Medulla oblongata (tissue), 1 donor: ENCODE data around the gene GP5.

Source experiments
- DNase-seq: peaks from one replicate; pipeline ENCODE4 v3.0.0-alpha.2; 2015; ENCODE audit errors: extremely low spot score

Gene GP5

DNA sequence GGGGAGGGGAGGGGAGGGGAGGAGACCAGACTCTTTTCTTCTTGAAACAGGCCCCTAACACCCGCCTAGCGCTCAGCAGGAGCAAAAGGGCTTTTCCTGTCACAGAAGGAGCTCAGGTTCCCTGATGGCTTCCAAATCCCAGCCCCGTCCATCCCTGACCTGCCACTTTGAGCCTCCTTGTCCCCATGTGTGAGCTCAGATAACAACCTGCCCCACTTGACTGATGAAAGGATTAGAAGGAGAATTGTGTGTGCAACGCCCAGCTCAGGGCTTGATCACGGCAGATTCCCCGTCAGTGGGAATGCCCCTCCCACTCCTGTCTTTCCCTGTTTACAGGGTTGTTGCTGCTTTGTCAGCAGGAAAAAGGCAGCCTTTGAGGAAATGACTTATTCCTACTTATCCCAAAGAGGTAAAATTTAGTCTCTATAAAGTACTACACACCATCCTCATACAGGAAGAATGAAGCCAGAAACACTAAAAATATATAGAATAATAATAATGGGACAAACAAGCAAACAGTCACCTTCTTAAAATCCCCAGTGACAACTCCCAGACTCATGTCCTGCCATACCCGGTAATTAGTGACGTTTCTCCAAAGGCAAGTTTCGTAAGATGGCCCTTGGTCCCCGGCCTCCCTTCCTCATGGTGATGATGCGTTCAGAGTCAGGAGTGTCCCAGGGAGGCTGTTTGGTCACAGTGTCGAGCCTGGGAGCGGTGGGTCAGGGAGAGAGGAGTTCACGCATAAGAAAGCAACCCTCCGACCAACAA is 23.4 kb downstream of the GP5 start:
- no peak for DNase-seq

DNA sequence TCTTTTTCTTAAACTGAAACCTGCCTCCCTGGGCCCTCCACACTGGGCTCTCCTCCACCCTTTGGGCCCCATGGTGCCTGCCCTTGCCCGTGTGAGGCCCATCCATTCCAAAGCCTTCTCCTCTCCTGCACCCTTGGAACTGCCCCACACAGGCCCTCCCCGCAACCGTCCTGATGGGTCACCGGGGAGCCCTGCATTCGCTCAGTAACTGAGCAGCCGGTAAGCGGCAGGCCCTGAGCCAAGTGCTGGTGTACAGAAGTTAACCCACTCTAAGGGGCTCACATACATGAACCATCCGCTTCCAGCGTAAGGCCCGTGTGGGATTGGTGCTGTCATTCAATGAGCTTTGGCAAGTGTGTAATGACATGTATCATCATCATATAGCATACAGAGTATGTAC is 24.1 kb downstream of the GP5 start:
- DNase-seq = no peak

DNA sequence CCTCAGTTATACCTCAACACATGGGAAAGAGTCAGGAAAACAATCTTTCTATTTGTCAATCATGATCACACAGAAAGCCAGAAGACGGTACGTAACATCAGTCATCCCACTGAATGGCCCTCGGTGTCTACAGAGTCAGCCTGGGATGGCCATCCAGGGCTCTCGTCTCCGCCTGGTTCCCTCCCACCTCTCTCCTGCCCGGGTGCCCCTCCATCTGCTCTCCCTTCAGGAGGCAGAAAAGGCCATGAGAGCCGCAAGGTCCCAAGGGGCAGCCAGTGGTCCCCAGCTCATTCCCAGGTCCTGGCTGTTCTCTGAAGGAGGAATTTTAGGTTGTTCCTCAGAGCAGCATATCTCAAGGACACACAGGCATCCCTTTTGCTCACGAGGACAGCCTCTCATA is 25.2 kb downstream of the GP5 start:
- no peak for DNase-seq

DNA sequence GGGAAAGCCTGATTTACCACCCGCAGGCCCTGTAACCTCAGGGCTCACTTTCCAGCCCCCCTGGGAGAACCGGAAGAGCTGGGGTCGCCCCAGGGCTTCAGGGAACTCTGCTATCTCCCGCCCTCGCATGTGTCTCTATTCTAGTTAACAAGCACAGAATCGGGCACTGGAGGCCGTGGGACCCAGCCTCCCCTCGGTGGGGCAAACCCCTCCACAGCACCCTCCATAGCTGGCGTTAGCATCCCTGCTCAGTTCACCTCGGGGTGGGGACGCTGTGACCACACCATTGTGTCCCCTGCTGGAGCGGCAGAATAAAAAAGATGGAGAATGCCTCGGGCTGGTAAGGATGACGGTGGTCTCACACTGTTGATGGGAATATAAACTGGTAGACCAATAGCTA is 26.0 kb downstream of the GP5 start:
- no peak for DNase-seq

DNA sequence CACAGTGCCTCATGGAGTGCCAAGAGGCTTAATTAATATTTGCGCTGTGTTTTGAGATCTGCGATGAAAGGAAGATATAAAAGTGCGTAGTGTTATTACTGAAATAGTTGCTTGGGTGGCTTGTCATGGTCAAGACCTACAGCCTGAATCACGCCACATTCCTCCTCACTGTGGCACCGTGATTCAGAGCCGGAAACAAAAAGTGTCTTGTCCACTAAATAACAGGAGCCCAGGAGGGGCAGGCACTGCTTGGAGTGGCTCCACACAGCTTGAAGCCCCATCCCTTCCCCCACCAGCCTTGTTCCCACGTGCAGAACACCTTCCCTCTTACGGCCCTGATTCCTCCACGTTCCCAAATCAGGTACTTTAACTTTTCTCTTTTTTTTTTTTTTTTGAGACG is 28.3 kb downstream of the GP5 start:
- no peak for DNase-seq

DNA sequence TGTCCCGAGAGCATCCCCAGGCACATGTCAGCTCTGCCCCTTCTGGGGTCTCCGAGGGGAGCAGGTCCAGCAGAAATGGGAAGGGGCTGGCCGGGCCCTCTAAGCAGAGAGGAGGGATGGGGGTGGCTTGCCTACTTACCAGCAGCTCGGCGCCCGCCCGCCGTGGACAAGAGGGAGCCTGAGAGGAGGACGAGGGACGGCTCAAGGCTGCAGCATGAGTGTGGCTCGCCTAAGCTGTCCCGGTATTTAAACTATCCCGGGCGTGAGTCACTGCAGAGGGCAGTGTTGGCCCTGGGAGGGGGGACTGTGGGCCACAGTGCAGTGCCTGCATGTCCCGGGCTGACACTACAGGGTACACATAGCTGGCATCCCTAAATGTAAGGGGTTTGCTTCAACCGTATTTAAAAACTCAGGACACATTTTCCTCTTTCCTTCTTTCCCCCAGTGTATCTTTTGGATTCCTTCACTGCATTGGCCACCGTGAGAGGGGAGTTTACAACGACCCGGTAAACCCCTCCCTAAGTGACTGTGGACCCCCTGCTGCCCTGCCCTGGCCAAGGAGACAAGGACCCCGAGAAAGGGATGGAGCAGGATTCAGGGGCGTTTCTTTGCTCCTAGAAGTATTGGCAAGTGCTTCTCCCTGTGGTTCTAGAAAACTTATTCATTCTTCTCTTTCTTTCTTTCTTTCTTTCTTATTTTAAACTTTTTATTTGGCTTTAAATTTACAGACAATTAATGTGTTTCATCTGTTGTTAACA is 29.4 kb downstream of the GP5 start, which contains the start of gene LRRC15:
TSS of gene LRRC15 (minus strand) at position 222 of the 758 bp plus-strand sequence. CDS start 8,700 bp downstream, outside the sequence.
- DNase-seq = no peak

DNA sequence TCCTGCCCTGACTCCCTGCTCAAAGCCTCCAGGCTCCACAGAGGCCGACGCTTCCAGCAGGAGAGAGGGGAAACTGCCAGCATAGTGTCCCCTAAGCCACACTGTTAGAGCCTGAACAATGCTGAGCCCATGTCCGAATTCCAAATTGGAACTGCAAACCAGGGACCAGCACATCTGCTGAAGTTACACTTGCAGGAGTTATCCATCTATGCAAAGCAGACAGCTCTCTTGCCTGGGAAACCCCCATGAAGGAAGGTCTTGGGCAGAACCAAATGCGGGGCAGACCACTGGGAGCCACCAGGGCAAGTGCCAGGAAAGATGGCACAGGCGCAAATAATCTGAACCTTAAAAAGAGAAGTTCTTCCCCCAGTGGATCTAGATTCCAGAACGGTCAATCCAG is 30.1 kb downstream of the GP5 start:
- DNase-seq = no peak

DNA sequence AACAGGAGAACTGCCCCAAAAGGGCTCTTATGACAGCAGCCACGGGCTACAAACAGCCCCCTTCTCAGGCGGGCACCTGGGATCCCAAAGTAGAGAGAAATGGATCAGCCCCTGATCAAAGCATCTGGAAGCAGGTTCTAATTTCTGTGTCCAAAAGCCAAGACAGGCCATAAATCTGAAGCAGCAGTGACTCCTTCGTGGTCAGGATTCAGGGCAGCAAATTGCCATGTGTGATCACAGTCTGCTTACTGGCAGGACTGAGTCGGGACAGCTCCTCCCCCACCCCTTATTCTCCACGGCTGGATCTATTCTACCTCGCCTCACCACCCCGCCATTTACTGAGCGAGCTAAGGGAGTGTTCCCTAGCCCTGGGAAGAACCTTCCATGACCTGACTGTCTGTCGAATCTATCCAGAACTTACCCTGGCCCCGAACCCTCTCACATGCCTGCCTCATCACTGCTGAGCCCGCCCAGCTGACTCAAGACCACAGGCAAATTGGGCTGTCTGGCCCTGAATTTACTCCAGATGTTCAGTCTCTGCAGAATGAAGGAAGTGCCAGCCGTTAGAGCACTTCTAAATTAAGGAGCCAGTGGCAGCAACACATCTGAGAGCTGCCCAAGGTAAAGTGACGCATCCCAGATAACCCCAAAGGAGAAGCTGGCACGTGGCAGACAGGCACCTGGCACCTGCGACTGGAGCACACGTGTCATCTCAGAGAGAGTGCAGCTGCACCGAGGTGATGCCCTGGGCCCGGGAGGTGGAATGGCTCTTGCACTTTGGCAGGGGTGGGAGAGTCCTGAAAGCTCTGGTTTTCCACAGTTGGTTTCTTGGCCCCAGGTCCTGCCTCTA is 30.8 kb downstream of the GP5 start:
- DNase-seq = no peak

DNA sequence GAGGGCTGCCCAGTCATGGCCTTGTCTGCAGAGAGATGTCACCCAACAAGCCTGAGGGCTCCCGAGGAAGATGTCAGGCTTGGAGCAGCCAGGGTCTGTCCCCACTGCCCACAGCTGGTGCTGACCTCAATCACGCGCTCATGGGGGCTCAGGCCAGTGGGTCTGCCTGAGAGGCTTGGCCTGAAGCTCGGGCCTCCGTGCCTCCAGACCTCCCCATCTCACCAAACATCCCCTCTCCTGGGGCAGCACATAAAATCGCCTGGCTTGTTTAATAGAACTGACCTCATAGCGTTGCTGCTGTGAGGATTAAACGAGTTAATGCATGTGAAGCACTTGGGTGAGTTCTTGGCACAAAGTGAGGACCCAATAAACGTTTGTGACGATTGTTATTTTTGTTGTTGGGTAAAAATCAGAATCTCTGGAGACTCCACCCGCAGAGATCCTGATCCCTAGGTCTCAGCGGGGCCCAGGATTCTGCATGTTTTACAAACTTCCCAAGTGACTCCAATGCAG is 33.0 kb downstream of the GP5 start:
- no peak for DNase-seq

DNA sequence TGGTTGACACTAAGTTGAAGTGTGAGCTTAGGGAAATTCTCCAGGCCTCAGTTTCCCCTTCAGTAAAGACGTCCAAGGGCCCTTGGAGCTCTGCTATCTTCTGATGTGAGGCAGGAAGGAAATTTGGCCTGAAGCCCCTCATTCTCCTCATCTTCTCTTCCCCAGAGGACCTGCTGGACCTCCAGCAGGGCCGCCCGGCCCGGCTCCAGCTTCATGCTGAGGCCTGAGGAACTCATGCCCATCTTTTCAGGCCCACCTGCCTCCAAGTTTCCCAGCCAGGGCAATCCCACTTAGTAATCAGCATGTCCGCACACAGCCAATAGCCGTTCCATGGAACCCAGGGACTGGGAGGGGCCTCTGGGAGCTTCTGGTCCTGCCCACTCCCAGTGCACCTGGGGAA is 33.5 kb downstream of the GP5 start:
- DNase-seq = no peak

DNA sequence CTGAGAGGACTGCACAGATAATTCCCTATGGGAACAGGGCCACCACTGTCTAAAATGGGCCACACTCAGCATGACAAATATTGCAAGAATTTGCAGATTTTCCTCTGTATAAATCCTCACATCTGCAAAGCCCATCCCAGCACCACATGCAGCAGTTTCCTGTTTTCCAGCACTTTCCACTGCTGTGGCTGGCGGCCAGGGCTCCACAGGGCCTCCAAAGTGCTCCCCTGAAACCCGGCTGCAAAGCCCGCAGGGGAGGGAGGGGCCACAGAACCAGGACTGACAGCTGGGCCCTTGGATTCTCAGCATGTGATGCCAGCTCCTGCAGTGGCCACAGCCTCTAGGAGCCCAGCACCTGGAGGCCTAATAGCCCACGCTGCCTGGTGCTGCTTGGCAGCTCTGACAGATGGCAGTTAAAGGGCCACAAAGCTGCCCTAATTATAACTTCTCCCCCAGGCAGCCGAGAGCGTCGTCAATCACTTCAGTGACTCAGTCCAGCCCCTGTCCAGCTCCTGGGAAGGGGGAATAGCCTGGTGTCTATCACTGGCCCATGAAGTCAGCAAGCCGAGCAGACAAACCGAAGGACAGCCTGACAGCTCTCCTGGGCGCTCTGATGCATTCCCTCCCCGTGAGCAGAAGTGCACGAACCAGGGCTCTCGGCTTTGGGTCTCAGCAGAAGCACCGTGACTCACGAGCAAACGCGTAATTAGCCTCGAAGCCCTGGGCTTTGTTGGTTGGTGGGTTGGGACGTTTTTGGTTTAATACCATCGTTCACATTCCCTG is 34.2 kb downstream of the GP5 start:
- DNase-seq = peak; percentile 14

DNA sequence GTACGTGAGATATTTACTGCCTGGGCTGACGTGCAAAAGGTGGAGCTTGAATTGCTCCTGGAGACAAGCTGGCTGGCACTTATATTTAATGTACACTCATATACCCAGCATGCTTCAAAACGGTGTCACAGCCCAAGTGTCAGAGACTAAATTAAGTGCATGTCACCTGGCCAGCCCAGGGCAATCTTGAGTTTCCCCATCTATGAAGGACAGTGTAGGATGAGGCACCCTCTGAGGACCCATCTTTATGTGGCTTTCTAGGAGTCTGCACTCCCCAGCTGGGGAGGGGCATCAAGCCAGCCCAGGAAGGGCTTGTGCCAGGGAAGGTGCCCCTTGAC is 34.8 kb downstream of the GP5 start:
- DNase-seq = no peak

DNA sequence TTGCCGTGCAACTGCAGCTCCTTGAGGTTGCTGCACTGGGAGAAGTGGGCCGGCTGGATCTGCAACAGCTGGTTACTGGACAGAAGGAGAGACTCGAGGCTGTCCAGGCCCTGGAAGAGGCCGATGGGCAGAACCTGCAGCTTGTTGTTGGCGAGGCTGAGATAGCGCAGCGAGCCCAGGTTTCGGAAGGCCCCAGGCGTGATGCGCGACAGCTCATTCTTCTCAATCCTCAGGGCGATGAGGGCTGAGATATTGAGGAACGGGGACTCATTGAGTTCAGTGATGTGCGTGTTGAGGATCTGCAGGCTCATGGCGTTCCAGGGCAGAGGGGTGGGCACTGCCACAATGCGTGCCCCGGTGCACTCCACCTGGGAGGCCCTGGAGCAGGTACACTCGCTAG is 38.5 kb downstream of the GP5 start:
- DNase-seq = no peak

DNA sequence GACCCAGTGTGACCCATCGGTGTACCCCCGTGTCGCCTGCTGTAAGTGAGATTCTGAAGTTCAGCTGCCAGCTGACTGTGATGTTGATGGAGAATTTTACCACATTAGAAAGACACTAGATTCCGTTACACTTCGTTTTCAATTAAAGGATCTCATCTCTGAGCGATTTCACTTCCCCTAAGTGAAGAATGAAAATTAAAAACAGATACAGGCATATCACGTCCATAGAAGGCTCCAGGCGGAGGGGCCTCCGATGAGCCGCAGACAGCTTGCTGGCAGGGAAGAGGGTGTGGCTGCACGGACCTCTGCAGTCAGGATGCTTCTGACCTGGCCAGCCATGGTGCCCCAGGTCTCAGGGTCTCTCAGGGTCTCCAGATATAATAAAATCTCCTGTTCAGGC is 41.4 kb downstream of the GP5 start:
- DNase-seq = no peak

DNA sequence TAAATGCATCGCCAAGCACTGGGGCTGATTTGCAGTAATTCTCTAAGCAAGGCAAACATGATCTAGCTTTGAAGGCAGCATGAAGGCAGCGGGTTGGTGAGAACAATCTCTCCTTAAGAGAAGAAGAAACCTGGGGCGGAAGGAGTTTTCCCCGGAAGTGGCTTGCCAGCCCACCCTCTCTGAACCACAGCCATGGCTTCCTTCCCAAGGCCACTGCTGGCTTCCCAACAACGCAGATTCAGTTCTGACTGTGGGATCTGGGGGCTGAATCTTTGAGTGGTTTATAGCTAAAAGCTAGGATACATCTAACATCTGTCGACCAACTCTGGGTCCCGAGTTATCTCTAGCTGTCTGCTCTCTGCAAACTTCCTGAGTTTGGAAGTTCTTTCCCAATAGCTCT is 43.7 kb downstream of the GP5 start:
- no peak for DNase-seq

DNA sequence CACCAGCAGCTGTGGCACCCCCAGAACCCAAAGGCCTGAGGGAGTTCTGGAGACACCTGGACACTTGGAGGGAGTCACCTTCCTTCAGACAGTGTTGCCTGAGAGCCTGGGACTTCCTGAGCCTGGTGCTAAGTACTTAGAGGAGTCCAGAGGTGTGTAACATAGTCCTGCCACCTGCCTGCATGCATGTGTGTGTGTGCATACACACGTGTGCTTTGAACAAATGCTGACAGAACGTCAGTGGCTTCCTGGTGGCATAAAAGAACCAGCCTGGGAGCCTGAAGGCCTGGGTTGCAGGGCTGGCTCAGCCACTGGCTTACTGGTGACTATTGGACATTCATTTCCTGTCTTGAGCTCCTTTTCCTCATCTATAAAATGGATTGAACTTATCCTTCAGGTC is 44.8 kb downstream of the GP5 start:
- DNase-seq = no peak

DNA sequence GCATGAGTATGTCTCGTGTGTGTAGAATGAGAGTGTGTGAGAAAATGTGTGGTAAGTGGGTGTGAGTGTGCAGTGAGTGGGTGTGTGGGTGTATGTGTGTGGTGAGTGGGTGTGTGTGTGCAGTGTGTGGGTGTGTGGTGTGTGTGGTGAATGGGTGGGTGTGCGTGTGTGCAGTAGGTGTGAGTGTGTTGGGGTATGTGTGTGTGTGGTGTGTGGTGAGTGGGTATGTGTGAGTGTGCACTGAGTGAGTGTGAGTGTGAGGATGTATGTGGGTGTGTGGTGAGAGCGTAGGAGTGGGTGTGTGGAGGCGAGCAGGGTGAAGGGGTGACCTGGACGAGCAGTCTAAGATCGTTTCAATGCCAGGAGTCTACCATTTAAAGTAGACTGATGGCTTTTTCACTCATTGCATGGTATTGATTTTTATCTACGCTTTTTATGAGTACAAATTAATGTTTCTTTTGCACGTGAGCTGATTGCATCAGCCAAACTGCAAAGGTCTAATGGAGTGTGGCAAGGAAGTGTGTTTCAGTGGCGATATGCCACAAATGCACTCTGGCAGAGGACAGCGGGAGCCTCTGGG is 46.3 kb downstream of the GP5 start:
- no peak for DNase-seq

DNA sequence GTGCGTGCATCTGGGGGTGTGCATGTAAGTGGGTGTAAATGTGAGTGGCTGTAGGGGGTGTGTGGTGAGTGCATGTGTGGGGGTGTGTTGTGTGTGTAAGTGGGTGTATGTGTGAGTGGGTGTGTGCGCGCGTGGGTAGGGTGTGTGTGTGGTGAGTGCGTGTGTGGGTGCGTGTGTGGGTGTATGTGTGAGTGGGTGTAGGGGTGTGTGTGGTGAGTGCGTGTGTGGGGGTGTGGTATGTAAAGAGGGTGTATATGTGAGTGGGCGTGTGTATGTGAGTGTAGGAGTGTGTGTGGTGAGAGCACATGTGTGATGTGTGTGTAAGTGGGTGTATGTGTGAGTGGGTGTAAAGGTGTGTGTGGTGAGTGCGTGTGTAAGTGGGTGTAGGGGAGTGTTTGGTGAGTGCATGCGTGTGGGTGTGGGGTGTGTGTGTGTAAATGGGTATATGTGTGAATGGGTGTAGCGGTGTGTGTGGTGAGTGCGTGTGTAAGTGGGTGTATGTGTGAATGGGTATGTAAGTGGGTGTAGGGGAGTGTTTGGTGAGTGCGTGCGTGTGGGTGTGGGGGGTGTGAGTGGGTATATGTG is 47.0 kb downstream of the GP5 start:
- no peak for DNase-seq

DNA sequence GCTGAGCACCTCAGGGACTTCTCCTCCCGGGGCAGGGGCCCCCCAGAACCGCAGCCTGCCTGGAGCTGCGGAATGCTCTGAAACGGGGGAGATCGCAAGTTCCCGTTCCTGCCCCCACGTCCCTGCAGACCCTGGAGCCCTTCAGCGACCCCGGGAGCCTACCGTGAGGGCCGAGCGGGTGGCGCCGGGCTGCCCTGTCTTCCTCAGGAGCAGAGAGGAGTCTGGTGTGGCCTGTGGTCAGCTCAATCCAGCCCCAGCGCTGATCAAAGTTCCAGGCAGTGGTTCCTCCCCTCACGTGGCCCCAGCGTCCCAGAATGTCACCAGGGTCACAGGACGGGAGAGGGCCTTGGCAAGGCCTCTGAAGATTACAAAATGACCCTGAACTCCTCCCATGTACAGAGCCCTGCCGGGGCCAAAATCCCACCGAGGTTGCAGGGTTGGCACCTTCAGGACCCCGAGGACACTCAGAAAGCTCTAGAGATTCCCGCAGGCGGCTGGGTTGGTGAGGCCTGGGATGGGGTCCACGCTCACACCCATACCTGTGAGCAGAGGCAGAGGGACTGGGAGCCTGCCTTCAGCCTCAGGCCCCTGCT is 47.9 kb downstream of the GP5 start, which contains the start of gene CPN2:
TSS of gene CPN2 (minus strand) at position 249 of the 593 bp plus-strand sequence. CDS start 8,626 bp downstream, outside the sequence.
- DNase-seq = no peak

DNA sequence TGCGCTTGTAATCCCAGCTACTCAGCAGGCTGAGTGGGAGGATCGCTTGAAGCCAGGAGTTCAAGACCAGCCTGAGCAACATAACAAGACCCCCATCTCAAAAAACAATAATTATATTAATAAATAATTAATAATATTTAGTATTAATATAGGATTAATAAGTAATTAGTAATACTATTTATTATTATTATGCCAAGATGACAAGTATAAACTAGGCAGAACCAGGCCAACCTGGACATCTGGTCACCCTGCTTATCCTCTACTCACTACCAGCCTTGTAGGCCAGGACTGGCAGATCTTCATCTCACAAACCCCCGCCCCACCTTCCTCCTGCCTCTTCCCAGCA is 48.4 kb downstream of the GP5 start:
- DNase-seq = no peak
